AG09319 (cell line): ENCODE data around the gene BIRC7.

Experiments used
- DNase-seq: peaks from one replicate; pipeline ENCODE4 v3.0.0-alpha.2; 2010; ENCODE audit warnings: low read depth; ENCODE audit errors: extremely low read depth
- TF ChIP-seq, protein P1 (sequence below): IDR thresholded peaks from 2 replicates; pipeline ENCODE4 v1.5.1; 2011; ENCODE audit warnings: low read depth, mild to moderate bottlenecking, inconsistent platforms, low read length, moderate library complexity

The BIRC7 gene

DNA sequence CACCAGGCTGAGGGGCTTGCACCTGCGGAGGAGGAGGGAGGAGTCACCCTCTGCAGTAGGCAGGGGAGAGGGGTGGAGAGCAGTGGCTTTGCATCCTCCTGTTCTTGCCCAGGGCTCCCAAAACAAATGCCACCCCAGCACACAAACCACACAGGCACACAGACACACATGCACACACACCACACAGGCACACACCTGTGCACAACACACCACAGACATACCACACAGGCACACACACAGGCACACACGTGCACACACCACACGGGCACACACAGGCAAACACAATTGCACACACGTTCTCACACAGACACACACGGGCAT lies 46.4 kb upstream of the BIRC7 start:
- TF ChIP-seq, protein P1, sequence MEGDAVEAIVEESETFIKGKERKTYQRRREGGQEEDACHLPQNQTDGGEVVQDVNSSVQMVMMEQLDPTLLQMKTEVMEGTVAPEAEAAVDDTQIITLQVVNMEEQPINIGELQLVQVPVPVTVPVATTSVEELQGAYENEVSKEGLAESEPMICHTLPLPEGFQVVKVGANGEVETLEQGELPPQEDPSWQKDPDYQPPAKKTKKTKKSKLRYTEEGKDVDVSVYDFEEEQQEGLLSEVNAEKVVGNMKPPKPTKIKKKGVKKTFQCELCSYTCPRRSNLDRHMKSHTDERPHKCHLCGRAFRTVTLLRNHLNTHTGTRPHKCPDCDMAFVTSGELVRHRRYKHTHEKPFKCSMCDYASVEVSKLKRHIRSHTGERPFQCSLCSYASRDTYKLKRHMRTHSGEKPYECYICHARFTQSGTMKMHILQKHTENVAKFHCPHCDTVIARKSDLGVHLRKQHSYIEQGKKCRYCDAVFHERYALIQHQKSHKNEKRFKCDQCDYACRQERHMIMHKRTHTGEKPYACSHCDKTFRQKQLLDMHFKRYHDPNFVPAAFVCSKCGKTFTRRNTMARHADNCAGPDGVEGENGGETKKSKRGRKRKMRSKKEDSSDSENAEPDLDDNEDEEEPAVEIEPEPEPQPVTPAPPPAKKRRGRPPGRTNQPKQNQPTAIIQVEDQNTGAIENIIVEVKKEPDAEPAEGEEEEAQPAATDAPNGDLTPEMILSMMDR: no peak
- DNase-seq: no peak

DNA sequence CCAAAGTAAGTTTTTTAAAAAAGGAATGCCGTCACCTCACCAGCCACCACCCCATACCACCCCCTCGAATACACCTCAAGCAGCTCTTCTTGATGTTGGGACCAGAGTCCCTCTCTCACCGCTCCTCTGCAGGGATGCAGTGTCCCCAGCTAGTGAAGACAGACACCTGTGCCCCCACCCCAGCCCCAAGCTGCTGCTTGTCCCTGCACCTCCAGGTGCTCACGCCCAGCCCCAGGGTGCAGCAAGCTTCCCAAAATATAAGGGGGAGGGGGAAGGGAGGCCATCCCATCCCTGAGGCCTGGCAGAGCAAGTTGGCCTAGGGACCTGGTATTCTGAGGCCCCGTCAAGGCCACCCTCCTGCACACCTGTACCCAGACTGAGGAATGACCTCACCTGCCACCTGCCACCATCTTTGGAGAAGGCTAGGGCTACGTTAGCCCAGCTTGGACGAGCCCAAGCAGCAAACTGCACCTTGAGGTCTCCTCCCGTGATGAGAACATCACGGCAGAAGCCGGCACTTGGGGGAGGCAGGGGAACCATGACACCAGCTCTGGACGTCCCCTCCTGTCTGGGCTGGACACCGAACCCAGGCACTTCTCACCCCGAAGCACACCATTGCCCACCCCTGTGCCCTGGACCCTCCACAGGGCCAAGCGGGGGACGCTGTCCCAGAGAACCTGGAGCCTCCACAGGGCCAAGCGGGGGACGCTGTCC lies 45.7 kb upstream of the BIRC7 start:
- no peak for DNase-seq
- TF ChIP-seq, protein P1: no peak

DNA sequence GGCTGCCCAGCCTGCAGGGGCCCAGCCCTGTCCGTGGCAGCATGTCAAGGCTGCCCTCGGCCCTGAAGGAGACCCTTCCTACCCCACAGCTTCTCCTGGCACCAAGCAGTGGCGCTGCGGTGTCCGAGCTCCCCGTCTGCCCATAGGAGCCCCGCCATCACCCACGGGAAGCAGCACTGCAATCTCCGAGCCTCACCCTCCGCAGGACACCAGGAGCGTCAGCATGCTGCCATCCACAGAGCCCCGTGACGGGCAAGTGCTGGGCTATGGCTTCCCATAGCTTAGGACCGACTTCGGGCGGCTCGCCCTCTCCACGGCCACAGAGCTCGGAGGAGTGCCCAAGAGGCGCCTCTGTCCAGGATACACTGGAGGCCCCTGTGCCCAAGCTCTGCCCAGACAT lies 44.9 kb upstream of the BIRC7 start:
- DNase-seq: no peak
- TF ChIP-seq, protein P1: no peak

DNA sequence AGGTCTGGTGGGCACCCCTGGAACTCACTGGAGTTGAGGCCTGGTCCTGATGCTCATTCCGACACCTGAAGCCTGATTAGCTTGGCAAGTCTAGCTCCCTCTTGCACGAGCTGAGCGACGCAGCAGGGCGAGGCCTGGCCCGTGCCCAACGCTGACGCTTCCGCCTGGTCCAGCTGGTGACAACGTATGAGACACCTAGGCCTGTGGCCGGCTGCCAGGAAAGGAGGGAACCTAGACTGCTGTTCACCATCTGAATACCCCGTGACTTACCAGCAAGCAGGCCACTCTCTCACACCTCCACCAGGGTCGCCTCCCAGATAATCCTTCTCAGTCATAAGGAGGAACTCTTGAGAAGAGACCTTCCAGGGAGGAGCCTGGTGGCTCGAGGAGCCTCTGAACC lies 44.3 kb upstream of the BIRC7 start:
- TF ChIP-seq, protein P1: no peak
- no peak for DNase-seq

DNA sequence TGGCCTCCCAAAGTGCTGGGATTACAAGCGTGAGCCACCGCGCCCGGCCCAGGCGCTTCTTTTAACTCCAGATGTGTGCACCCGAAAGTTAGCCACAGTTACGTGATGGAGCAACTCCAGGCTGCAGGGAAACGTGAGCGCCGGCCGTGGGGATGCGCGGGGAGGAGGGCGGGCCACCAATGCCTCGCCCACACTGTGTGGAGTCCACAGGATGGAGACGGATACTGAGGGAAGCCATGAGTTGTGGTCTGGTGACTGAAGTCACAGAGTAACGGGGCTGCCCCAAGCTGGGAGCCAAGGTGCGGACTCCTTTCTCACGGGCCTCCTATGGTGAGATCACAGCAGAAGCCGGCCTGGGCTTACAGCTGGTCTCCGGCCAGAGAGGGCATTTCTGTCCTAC lies 43.0 kb upstream of the BIRC7 start:
- no peak for DNase-seq

DNA sequence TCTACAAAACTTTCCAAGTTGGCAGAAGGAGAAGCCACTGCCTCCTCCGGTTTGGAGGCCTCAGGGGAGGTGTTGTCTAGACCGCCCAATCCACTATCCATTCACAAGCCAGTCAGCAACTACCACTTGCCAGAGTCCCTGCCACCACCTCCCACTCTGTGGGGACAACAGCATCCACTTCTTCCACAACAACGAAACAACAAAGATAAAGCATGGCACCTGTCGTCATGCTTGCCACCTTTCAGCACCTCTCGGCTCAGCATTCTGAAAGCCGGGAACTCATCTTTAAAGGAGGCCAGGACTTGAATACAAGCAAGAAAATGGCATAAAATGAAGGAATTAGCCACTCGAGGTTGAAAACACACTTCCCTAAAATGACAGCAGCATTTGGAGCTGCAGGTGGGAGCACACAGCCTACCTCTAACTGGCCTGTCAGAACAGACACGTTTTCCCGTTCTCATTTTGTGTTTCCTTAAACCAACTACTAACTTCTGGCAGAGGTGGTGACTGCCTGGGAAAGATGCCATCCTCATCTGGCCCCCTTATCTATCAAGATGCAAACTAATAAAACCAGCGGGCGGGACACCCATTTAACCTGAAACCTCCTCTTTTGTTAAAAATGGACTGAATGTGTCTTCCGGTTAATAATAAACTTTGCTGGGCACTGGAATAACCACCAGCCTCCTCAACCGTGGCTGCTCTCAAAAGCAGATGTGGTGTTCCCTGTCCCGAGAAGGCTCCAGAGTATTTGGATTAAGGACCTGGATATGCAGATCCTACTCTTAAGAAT lies 41.5 kb upstream of the BIRC7 start:
- TF ChIP-seq, protein P1: no peak
- no peak for DNase-seq

More for the DNA sequence above, 43.0 kb upstream of the BIRC7 start:
- TF ChIP-seq, protein P1: no peak

DNA sequence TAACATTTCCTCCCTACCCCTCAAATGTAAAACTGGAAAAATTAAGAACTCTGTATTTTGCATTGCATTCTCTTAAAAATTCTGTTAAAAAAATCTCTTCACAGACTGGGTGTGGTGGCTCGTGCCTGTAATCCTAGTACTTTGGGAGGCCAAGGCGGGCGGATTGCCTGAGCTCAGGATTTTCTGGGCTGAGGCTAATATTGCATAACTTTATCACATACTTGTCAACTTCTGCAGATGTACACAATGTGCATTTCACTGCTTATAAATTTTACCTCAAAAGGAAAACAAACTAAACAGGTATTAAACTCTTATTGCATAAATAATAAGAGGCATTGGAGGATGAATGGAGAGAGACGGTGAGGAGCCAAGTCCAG lies 40.9 kb upstream of the BIRC7 start:
- no peak for DNase-seq
- TF ChIP-seq, protein P1: no peak
